ENCODE data around the gene CACNA2D4.

The CACNA2D4 gene

GRCh38 chr12:1918884-1919236 is 408 bp upstream of the CACNA2D4 start:
- Histone ChIP-seq H3K9me3 (ENCODE audit: control insufficient read depth, low read length) (no peaks in the 10 kb centered on the region), H3K4me3 (ENCODE audit: insufficient read depth, low read depth, low read length) (no peak overlapping the region), H3K4me1 (ENCODE audit: control insufficient read depth, insufficient read depth, low read length) (peaks cover 24% of the 10 kb centered on the region), H3K27me3 (ENCODE audit: control insufficient read depth, insufficient read depth, low read length, poor library complexity, severe bottlenecking) (no peaks in the 10 kb centered on the region), H3K27ac (ENCODE audit: insufficient read depth, low read depth, low read length, poor library complexity, severe bottlenecking) (peak overlapping the region; percentile 76), H3K36me3 (ENCODE audit: control insufficient read depth, insufficient read depth, low read length) (no peaks in the 10 kb centered on the region)
- WGBS, 2 experiments: 82 to 89% methylated on average over 6 of the region's 6 CpGs

DNA sequence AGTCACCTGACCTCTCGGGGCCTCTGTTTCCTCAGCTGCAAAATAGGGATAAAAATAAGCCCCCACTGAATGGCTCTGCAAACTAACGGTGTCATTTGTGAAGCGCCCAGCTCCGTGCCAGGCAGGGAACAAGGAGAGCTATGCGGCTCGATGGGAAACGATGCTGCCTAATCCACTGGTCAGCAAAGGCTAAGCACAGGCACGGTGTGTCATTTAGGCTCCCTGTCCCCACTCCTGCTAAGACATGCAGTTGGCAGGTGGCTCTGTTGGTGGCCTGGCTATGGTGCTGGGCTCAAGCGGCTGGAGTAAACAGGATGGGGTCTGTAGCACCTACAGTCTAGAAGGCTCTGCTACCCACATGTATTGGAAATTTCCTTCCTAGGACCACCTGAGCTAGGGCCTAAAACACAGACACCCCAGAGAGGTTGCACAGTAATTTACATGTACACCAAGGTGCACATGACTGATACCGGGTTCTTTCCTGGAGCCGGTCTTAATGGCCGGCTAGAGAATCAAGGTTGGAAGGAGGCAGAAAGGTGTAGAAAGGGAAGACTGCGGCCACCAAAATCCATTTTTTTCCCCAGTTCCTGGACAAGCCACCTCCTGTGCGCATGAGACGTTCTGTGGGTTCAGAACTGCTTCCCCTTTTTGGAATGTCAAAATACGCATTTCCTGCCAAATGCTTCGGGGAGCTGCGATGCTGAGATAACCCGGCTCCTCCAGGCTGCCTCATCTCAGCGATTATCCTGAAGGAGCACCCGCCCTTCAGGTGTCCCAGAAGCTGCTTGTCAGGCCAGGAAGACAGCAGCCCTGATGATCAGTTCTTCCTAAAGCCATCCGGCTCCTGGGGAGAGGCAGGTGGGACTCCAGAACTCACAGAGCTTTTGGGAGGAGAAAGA is 1.0 kb downstream of the CACNA2D4 start:
- H3K27ac ChIP-seq (ENCODE audit: insufficient read depth, low read depth, low read length, poor library complexity, severe bottlenecking): peak overlapping the region; percentile 76
- no peaks in the 10 kb centered on the region for H3K9me3 ChIP-seq (ENCODE audit: control insufficient read depth, low read length)
- H3K4me3 ChIP-seq (ENCODE audit: insufficient read depth, low read depth, low read length): no peak overlapping the region
- no peaks in the 10 kb centered on the region for H3K27me3 ChIP-seq (ENCODE audit: control insufficient read depth, insufficient read depth, low read length, poor library complexity, severe bottlenecking)
- no peaks in the 10 kb centered on the region for H3K36me3 ChIP-seq (ENCODE audit: control insufficient read depth, insufficient read depth, low read length)
- peaks cover 24% of the 10 kb centered on the region for H3K4me1 ChIP-seq (ENCODE audit: control insufficient read depth, insufficient read depth, low read length)
- WGBS, 2 experiments: 90% methylated on average over 22 of the region's 22 CpGs

DNA sequence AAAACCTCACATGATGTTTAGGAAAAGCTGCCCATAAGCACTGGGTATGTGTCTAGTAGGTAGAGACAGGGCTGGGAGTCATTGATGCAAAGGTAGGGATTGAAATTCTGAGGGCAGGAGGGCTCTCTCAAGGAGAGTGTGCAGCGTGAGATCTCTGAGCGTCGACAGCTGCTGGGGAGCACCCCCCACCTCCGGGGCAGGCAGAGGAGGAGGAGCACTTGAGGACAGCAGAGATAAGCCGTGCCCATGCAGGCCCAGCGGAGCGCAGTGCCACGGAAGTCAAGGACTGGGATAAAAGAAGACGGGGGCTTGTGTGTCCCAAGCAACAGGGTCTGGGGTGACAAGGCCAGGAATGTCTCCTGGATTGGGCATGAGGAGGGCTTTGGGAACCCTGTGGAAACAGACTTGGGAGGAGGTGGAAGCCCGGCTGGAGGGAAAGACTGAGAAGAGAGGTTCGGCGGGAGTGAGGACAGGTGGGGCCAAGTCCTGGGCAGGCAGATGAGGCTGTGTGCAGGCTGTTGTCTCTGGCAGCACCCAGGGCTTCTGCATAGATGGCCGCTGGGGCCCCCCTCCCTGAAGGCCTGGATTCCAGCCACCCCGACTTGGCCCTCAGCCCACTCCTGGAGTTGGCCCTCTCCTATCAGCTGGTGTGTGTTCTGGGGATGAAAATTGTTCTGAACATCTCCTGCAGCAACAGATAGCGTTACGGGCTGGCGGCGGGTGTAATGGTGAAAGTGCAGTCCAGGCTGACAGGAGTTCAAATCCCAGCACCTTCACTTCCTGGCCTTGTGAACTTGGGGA is 1.9 kb downstream of the CACNA2D4 start:
- Histone ChIP-seq H3K4me3 (ENCODE audit: insufficient read depth, low read depth, low read length) (no peak overlapping the region), H3K27me3 (ENCODE audit: control insufficient read depth, insufficient read depth, low read length, poor library complexity, severe bottlenecking) (no peaks in the 10 kb centered on the region), H3K36me3 (ENCODE audit: control insufficient read depth, insufficient read depth, low read length) (no peaks in the 10 kb centered on the region), H3K27ac (ENCODE audit: insufficient read depth, low read depth, low read length, poor library complexity, severe bottlenecking) (no peak overlapping the region), H3K9me3 (ENCODE audit: control insufficient read depth, low read length) (no peaks in the 10 kb centered on the region), H3K4me1 (ENCODE audit: control insufficient read depth, insufficient read depth, low read length) (peaks cover 24% of the 10 kb centered on the region)
- 91 to 93% methylated on average over 18 of the region's 18 CpGs for whole genome bisulfite sequencing, 2 experiments

DNA sequence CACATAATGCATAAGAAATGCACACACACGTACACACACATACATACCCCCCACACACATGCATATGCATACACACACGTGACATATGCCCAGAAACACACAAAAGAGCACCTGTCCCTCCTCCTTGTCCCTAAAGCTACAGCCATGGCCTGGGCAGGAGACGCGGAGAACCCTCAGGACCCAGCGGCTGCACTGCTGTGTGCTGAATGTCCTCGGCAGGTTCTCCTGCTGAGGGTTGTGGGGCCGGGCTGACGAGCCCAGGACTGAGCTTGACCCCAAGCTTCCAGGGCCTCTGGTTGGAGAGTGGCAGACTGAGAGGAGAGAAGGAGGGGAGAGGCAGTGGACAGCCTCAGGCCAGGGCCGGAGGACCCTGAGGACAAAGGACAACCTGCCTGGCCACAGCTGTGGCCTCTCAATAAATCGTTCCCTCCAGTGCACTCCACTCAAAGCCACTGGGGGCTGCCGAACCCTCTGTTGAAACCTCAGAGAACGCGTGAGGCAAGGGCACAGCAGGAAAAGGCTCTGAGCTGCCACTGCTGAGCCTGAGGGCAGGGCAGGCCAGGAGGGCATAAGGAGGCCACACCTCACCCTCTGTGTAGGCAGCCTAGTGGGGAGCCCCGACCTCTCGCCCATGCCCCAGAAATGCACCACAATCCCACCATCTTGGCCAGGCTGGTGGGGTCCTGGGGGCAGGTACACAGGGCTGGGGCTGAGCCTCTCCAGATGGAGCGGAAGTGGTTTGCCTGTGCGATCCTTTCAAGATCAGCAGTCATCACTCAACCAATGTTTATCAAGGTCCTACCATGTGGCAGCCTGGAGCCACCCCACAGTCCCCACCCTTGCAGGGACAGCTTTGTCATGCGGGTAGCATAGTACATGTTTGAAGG is 3.1 kb downstream of the CACNA2D4 start:
- WGBS, 2 experiments: 83 to 84% methylated on average over 18 of the region's 18 CpGs

GRCh38 chr12:1914114-1914911 is 4.1 kb downstream of the CACNA2D4 start:
- H3K4me3 ChIP-seq (ENCODE audit: insufficient read depth, low read depth, low read length): no peak overlapping the region
- no peak overlapping the region for H3K27ac ChIP-seq (ENCODE audit: insufficient read depth, low read depth, low read length, poor library complexity, severe bottlenecking)
- H3K36me3 ChIP-seq (ENCODE audit: control insufficient read depth, insufficient read depth, low read length): no peaks in the 10 kb centered on the region
- H3K27me3 ChIP-seq (ENCODE audit: control insufficient read depth, insufficient read depth, low read length, poor library complexity, severe bottlenecking): no peaks in the 10 kb centered on the region
- 88 to 89% methylated on average over 17 of the region's 17 CpGs for WGBS, 2 experiments
- no peaks in the 10 kb centered on the region for H3K9me3 ChIP-seq (ENCODE audit: control insufficient read depth, low read length)
- peaks cover 19% of the 10 kb centered on the region for H3K4me1 ChIP-seq (ENCODE audit: control insufficient read depth, insufficient read depth, low read length)

More for the DNA sequence above, 3.1 kb downstream of the CACNA2D4 start:
- Histone ChIP-seq H3K27me3 (ENCODE audit: control insufficient read depth, insufficient read depth, low read length, poor library complexity, severe bottlenecking) (no peaks in the 10 kb centered on the region), H3K9me3 (ENCODE audit: control insufficient read depth, low read length) (no peaks in the 10 kb centered on the region), H3K4me1 (ENCODE audit: control insufficient read depth, insufficient read depth, low read length) (peaks cover 24% of the 10 kb centered on the region), H3K27ac (ENCODE audit: insufficient read depth, low read depth, low read length, poor library complexity, severe bottlenecking) (no peak overlapping the region), H3K4me3 (ENCODE audit: insufficient read depth, low read depth, low read length) (no peak overlapping the region), H3K36me3 (ENCODE audit: control insufficient read depth, insufficient read depth, low read length) (no peaks in the 10 kb centered on the region)

- H3K27ac ChIP-seq (ENCODE audit: insufficient read depth, low read depth, low read length, poor library complexity, severe bottlenecking): no peak overlapping the region
- H3K27me3 ChIP-seq (ENCODE audit: control insufficient read depth, insufficient read depth, low read length, poor library complexity, severe bottlenecking): no peaks in the 10 kb centered on the region
- H3K4me3 ChIP-seq (ENCODE audit: insufficient read depth, low read depth, low read length): no peak overlapping the region
- H3K4me1 ChIP-seq (ENCODE audit: control insufficient read depth, insufficient read depth, low read length): peaks cover 12% of the 10 kb centered on the region
- no peaks in the 10 kb centered on the region for H3K36me3 ChIP-seq (ENCODE audit: control insufficient read depth, insufficient read depth, low read length)
- WGBS, 2 experiments: 83 to 86% methylated on average over 12 of the region's 12 CpGs
- H3K9me3 ChIP-seq (ENCODE audit: control insufficient read depth, low read length): no peaks in the 10 kb centered on the region
Observed at GRCh38 chr12:1913377-1914113, 4.9 kb downstream of the CACNA2D4 start.

GRCh38 chr12:1912580-1913376 is 5.7 kb downstream of the CACNA2D4 start:
- no peak overlapping the region for H3K4me3 ChIP-seq (ENCODE audit: insufficient read depth, low read depth, low read length)
- no peaks in the 10 kb centered on the region for H3K27me3 ChIP-seq (ENCODE audit: control insufficient read depth, insufficient read depth, low read length, poor library complexity, severe bottlenecking)
- H3K27ac ChIP-seq (ENCODE audit: insufficient read depth, low read depth, low read length, poor library complexity, severe bottlenecking): no peak overlapping the region
- no peaks in the 10 kb centered on the region for H3K9me3 ChIP-seq (ENCODE audit: control insufficient read depth, low read length)
- H3K36me3 ChIP-seq (ENCODE audit: control insufficient read depth, insufficient read depth, low read length): no peaks in the 10 kb centered on the region
- WGBS, 2 experiments: 87 to 92% methylated on average over 18 of the region's 18 CpGs
- peaks cover 5% of the 10 kb centered on the region for H3K4me1 ChIP-seq (ENCODE audit: control insufficient read depth, insufficient read depth, low read length)

- Histone ChIP-seq H3K9me3 (ENCODE audit: control insufficient read depth, low read length) (no peaks in the 10 kb centered on the region), H3K27me3 (ENCODE audit: control insufficient read depth, insufficient read depth, low read length, poor library complexity, severe bottlenecking) (no peaks in the 10 kb centered on the region), H3K4me3 (ENCODE audit: insufficient read depth, low read depth, low read length) (no peak overlapping the region), H3K4me1 (ENCODE audit: control insufficient read depth, insufficient read depth, low read length) (no peaks in the 10 kb centered on the region), H3K36me3 (ENCODE audit: control insufficient read depth, insufficient read depth, low read length) (no peaks in the 10 kb centered on the region), H3K27ac (ENCODE audit: insufficient read depth, low read depth, low read length, poor library complexity, severe bottlenecking) (no peak overlapping the region)
- WGBS, 2 experiments: 91 to 93% methylated on average over 16 of the region's 16 CpGs
Observed at GRCh38 chr12:1911598-1912575, 6.6 kb downstream of the CACNA2D4 start.
